Motor neuron (in vitro differentiated cells): ENCODE data around the gene GEMIN7. TPM values are rescaled to one million over a fixed set of nuclear protein-coding genes. Genes with fewer than 3 reads are reported as not detected.

ENCODE experiments used
- ATAC-seq, 8 experiments: fragments of 200-7000 bp; cut with Tn5 transposase; replicated peaks in 6 of 8; 2 replicates each; pipeline ENCODE4 v1.8.0; 2021; ENCODE audit warnings: mild to moderate bottlenecking in 8 of 8, moderate library complexity in 8 of 8
- H3K27ac ChIP-seq, 2 donors: fragments of 250-450 bp; sonication (Bioruptor Pico); 2 replicates each; pipeline ENCODE4 v1.9.0; 2021; ENCODE audit warnings: antibody characterized with exemption in 2 of 2, mild to moderate bottlenecking in 2 of 2, moderate library complexity in 1 of 2
- H3K4me1 ChIP-seq, 2 donors: fragments of 250-450 bp; sonication (Bioruptor Pico); replicated peaks in 1 of 2; 2 replicates each; pipeline ENCODE4 v1.6.1; 2021; ENCODE audit warnings: antibody characterized with exemption in 2 of 2, mild to moderate bottlenecking in 2 of 2, moderate library complexity in 1 of 2
- H3K4me3 ChIP-seq, 5 donors: fragments of 250-450 bp; sonication (Bioruptor Pico); 2 replicates each; pipeline ENCODE4 v1.9.0; 2021; ENCODE audit warnings: antibody characterized with exemption in 5 of 5, mild to moderate bottlenecking in 5 of 5, moderate library complexity in 4 of 5
- WGBS, 10 experiments: fragments of 450-650 bp; shearing (Covaris generic); methylation state at CpG; one replicate each; pipeline ENCODE4 v1.0.0; 2022; 5-methylcytosine and 5-hydroxymethylcytosine counted together
- in situ Hi-C, 9 experiments: fragments of 400-800 bp; cut with MboI; loops; one replicate each; pipeline ENCODE4 v1.15.0; 2021; ENCODE audit warnings: low sequenced_read_pairs in 9 of 9, low pct_unique_long_range_greater_than_20kb in 2 of 9; ENCODE audit not compliant: unreplicated experiment in 9 of 9
- total RNA-seq, 8 experiments: library from RNA; unstranded; fragments of 300-600 nt; gene quantifications; 2 replicates each; pipeline versions ENCODE4 v1.2.3 to v1.2.4, GENCODE V29; 2022

GEMIN7 gene
- total RNA-seq, 8 experiments from 2014 or later: 15.5 to 33.8 (median 20.5) TPM

DNA sequence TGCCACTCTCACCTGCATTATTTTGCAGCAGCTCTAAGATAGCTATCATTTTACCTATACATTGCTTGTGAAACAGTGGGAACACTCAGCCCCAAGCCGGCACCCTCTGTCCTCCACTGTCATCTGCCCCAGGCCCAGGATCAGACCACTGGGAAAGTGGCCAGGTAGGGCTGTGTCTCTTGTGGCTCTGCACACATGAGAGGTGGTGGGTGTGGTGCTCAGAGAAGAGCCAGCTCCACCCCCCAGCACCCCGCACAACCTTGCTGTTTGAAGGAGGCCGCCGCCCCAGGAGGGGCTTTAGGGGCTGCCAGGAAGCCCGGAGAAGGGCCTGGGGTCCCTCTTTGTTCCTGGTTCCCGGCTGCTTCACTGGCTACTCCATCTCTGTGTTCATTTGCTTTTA, 40.5 kb downstream of the GEMIN7 start:
- Histone ChIP-seq H3K27ac (no peak overlapping the region), H3K4me1 (peaks cover 0 to 8% of the 10 kb centered on the region in 2 donors), H3K4me3 (no peak overlapping the region)
- in situ Hi-C loops: no loop called here
- WGBS, 10 experiments: 70 to 95% (median 89%) methylated on average over 2 to 5 of the region's 6 CpGs; no CpG with 5 or more reads in 6 of the 10 experiments
- ATAC-seq: peak in 1 of 8 experiments; percentile 25

DNA sequence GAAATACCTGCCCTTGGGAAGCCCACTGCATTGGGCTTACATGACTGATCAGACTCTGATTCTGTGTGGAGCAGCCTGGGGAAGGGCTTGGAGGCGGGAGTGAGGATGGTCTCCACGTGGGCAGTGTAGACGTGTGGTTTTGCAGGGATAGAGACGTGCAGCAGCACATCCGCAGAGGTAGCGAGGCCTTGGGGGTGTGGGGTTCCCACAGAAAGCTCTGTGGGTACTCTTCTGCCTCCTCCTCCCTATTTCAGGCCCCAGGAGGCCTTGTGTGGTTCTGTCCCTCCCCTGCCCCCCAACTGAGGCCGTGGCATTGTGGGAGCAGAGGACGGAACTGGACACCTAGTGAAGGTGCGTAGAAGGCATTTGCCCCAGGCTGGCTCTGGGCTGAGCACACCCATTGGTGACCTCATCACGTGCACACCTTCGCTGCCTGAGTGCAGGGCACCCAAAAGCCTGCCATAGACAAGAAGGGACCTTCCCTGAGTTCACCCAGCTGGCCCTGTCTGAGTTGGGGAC, 42.8 kb downstream of the GEMIN7 start:
- 80 to 100% (median 86%) methylated on average over 1 to 2 of the region's 11 CpGs; no CpG with 5 or more reads in 6 of the 10 experiments for WGBS, 10 experiments
- Histone ChIP-seq H3K27ac (no peak overlapping the region), H3K4me1 (peaks cover 0 to 8% of the 10 kb centered on the region in 2 donors), H3K4me3 (no peak overlapping the region)
- in situ Hi-C loops: no loop called here
- no peak for ATAC-seq

DNA sequence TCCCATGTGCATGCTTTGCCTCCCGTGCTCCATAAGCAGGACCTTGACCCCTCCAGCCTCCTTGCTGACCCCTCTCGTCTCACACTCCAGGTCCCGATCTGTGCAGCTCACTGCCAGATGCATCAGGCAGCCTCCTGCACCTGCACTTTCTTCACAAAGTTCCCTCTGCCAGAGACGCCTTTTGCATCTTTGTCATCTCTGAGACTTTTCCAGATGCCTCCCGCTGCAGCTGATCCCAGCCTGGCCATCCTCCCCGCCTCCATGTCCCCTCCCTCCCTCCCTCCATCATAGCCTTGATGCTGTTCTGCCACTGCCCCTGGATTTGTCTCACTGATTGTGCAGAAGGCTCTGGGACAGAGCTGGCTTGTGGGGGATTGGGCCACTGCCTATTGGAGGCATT, 43.8 kb downstream of the GEMIN7 start:
- no peak overlapping the region for H3K27ac ChIP-seq
- ATAC-seq: no peak
- 72 to 75% methylated on average over 2 of the region's 6 CpGs; no CpG with 5 or more reads in 8 of the 10 experiments for WGBS, 10 experiments
- no peak overlapping the region for H3K4me3 ChIP-seq
- no peaks in the 10 kb centered on the region for H3K4me1 ChIP-seq
- in situ Hi-C loops: no loop called here

DNA sequence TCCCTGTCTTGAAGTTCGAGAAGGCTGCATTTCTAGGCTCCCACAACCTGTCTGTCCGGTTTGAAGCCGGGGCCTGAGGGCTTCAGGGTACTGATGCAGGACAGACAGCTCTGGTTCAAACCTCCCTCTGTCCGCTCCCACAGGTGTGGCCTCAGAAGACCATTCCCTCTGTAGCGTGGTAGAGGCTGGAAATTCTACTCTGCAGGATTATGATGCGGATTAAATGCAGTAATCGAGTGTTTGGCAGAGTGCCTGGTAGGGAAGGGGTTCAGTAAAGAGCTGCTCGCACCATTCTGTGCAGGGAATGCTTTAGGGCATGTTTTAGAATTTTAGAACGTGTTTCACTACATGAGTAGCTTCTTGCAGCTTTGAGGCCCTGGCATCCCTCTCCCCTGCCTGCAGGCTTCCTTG, 44.4 kb downstream of the GEMIN7 start:
- Histone ChIP-seq H3K27ac (no peak overlapping the region), H3K4me3 (no peak overlapping the region), H3K4me1 (no peaks in the 10 kb centered on the region)
- in situ Hi-C loops: no loop called here
- WGBS, 10 experiments: 0 to 100% (median 73%) methylated on average over 1 to 7 of the region's 9 CpGs
- peak in 1 of 8 experiments; percentile 74 for ATAC-seq

DNA sequence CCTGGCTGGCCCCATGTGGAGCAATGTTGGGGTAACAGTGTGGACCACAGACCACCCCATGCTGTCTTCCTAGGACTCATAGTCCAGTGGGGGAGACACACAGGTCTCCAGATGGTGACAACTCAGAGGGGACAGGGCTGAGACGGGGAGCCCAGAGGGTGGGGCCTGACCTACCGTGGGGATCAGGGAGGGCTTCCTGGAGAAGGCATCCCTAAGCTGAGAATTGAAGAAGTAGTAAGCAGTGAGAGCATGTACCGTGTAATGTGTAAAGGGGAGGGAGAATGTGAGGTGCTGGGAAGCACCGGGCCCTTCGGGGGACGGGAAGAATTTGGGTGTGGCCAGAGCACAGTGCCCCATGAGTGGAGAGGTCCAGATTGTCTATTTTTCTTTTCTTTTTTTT, 45.0 kb downstream of the GEMIN7 start:
- in situ Hi-C loops: no loop called here
- ATAC-seq: no peak
- no peaks in the 10 kb centered on the region for H3K4me1 ChIP-seq
- H3K27ac ChIP-seq: no peak overlapping the region
- H3K4me3 ChIP-seq: no peak overlapping the region
- 80 to 97% methylated on average over 1 to 4 of the region's 6 CpGs; no CpG with 5 or more reads in 8 of the 10 experiments for WGBS, 10 experiments

DNA sequence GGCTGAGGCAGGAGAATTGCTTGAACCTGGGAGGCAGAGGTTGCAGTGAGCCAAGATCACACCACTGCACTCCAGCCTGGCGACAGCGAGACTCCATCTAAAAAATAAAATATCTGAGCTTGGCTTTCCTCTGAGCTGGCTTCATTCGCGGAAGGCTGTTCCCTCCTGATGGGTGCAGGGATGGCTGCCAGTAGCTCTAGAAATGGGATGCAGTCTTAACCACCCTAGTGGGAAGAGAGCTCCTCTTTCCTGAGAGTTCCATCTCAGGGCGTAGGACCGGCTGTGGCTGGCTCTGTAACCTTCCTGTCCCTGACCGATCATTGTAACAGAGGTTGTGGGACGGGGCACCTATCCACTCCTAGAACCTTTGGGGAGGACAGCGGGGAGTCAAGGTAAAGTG, 46.3 kb downstream of the GEMIN7 start:
- no peak overlapping the region for H3K4me3 ChIP-seq
- 90 to 100% (median 100%) methylated on average over 1 to 6 of the region's 9 CpGs; no CpG with 5 or more reads in 4 of the 10 experiments for WGBS, 10 experiments
- in situ Hi-C loops: no loop called here
- H3K4me1 ChIP-seq: no peaks in the 10 kb centered on the region
- no peak for ATAC-seq
- no peak overlapping the region for H3K27ac ChIP-seq

DNA sequence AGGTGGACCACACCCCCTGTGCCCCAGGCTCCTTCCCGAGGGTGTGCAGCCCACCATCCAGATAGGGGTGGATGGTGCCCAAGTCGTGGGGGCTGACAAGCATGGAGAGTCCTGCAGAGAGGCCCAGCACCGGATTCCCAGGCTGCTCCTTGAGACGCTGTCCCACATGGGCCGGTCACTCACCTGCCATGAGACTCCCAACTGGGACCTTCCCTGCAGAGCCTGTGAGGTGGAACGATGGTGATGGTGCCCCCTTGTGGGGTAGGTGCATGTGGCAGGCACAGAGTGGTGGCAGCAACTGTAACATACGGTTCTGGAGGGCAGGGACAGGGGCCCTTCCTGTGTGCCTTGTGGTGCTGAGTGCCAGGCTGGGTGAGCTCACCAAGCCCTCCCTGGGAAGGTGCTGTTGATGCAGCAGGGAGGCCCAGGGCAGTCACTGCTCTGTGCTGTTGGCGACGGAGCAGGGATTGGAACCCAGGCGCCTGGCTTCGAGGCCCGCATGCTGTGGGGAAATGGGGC, 47.0 kb downstream of the GEMIN7 start:
- 44 to 100% (median 80%) methylated on average over 2 to 6 of the region's 12 CpGs; no CpG with 5 or more reads in 7 of the 10 experiments for WGBS, 10 experiments
- Histone ChIP-seq H3K4me1 (no peaks in the 10 kb centered on the region), H3K4me3 (no peak overlapping the region), H3K27ac (no peak overlapping the region)
- in situ Hi-C loops: no loop called here
- ATAC-seq: peak; percentile 61 to 92 (median 68)

DNA sequence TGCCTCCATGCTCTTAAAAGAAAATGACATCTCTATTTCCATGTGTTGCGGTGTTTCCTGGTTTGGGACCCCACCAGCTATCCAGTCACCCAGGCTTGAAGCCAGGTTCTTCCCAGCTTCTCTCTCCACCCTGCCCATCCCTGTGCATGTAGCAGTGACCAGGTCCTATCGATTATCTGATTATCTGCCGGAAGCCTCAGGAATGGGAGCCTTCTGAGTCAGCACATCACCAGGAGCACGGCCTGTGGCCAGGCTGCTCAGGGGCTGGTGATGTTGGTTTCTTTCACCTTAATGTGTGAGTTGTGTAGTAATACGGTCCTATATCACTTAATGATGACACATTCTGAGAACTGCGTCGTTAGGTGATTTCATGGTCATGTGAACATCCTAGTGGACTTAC, 47.6 kb downstream of the GEMIN7 start:
- Histone ChIP-seq H3K27ac (no peak overlapping the region), H3K4me1 (no peaks in the 10 kb centered on the region), H3K4me3 (no peak overlapping the region)
- in situ Hi-C loops: no loop called here
- peak in 2 of 8 experiments; percentile 23 to 32 for ATAC-seq
- 87 to 100% (median 95%) methylated on average over 2 to 7 of the region's 7 CpGs; no CpG with 5 or more reads in 3 of the 10 experiments for WGBS, 10 experiments

DNA sequence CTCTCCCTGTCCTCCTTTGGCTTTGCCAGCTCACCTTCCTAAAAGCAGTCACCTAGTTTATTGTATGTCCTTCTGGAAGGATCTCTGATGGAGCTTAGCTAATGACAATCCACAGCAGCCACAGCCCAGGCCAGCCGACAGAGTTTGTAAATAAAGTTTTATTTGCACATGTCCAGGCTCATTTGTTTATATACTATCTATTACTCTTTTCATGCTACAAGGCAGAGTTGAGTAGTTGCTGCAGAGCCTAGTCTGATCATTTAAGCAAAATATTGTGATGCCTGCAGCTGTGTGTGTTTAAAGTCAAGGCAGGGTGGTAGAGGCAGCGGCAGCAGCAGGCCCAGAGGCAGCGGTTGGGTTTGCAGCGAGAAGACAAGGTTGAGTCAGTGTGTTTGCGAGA, 49.1 kb downstream of the GEMIN7 start:
- in situ Hi-C loops: no loop called here

DNA sequence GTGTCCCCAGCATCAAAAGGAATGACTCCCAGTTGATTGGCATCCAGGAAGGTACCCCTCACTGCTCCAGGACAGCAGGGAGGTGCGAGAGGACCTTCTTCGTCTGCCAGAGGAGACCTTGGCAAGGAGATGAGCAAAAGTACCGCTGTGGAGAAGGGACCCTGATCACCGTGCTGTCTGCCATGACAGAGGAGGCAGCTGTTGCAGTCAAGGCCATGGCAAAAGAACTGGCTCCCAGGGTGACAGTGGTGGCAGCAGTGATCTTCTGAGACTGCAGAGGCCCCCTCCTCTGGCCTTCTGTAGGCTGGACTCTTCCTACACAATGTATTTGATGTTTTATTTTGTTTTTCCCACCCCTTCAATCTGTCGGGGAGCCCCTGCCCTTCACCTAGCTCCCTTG, 49.7 kb downstream of the GEMIN7 start:
- 76 to 100% (median 86%) methylated on average over 1 to 3 of the region's 5 CpGs; no CpG with 5 or more reads in 7 of the 10 experiments for WGBS, 10 experiments
- no peak overlapping the region for H3K4me3 ChIP-seq
- no peaks in the 10 kb centered on the region for H3K4me1 ChIP-seq
- H3K27ac ChIP-seq: no peak overlapping the region
- ATAC-seq: no peak
- in situ Hi-C loops: no loop called here

More for the DNA sequence above, 49.1 kb downstream of the GEMIN7 start:
- peak in 1 of 8 experiments; percentile 59 for ATAC-seq
- WGBS, 10 experiments: 50 to 100% (median 89%) methylated on average over 1 to 3 of the region's 5 CpGs; no CpG with 5 or more reads in 3 of the 10 experiments
- no peak overlapping the region for H3K4me3 ChIP-seq
- H3K27ac ChIP-seq: no peak overlapping the region
- no peaks in the 10 kb centered on the region for H3K4me1 ChIP-seq

DNA sequence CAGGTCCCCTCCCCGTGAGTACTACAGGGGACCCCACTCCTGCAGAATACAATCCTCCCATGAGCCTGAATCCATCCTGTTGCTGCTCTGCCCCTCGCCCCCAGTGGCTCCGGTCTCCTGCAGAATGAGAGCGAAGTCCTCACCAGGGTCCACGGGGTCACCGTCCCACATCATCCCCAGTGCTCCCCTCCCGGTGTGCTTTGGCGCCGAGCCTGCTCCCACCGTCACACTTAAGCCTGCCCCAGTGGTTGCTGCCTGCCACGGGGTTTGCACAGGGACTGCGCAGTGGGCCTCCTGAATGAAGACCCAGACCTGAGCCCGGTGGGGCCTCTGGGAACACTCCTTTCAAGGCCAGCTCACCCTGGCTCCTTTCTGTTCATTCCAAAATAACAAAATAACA, 51.2 kb downstream of the GEMIN7 start:
- Histone ChIP-seq H3K27ac (no peak overlapping the region), H3K4me3 (no peak overlapping the region), H3K4me1 (no peaks in the 10 kb centered on the region)
- WGBS, 10 experiments: 74 to 100% (median 96%) methylated on average over 1 to 7 of the region's 13 CpGs; no CpG with 5 or more reads in 5 of the 10 experiments
- no peak for ATAC-seq
- in situ Hi-C loops: no loop called here

DNA sequence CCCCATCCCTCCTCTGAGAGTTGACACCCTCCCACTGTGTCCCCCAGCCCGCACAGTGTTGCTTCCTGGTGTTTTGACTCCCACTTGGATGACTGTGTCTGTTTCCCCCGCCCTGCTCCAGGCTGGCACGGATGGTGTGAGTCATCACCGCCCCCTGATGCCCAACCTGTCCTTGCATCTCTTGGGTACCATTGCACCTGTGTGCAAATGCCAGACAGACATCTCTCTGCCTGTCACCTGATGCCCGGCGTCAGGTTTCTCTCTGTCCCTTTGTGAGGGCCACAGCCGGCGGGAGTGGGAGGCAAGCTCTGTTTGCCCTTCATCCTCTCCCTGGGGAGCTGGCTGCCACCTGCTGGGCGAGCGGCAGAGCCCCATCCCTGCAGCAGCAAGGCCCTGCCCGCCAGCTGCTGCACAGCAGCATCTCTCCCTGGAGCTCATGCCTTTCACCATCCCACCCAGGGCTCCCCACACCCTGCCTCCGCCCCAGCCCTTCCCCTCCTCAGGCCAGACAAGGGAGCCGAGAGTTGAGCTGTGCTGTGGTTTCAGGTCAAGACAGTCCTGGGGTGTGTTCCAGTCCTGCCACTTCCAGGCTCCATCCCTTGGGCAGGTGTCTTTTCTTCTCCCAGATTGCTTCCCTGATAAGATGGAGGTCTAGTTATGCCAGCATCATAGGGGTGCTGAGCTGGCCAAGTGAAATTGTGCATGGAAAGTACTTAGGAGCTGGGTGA, 52.0 kb downstream of the GEMIN7 start:
- WGBS, 10 experiments: 30% methylated on average over 2 of the region's 13 CpGs; no CpG with 5 or more reads in 9 of the 10 experiments
- ATAC-seq: peak; percentile 26 to 82 (median 48)
- in situ Hi-C loops: no loop called here

DNA sequence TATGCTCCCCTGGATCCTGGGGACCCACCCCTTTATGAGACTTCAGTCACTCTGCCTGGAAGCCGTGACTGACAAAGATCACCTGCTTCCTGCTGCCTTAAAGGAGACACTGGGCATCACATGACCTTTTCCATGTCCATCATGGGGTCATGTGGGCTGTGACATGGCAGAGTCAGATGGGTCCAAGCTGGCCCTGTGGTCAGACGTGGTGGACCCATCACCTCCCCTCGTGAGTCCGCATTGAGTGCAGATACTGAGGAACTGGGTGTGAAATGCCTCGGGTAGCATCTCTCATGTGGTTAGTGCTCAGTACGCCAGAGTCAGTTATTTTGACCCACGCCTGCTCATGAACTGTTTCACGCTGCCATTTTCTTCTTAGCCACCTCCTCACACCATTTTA, 54.6 kb downstream of the GEMIN7 start:
- Histone ChIP-seq H3K4me3 (no peak overlapping the region), H3K4me1 (peaks cover 7 to 17% of the 10 kb centered on the region in 2 donors), H3K27ac (no peak overlapping the region)
- in situ Hi-C loops: no loop called here
- peak in 3 of 8 experiments; percentile 6 to 26 (median 19) for ATAC-seq
- 81 to 100% (median 97%) methylated on average over 1 to 6 of the region's 8 CpGs; no CpG with 5 or more reads in 5 of the 10 experiments for WGBS, 10 experiments

More for the DNA sequence above, 52.0 kb downstream of the GEMIN7 start:
- H3K4me1 ChIP-seq: peaks cover 1 to 2% of the 10 kb centered on the region in 2 donors
- no peak overlapping the region for H3K4me3 ChIP-seq
- H3K27ac ChIP-seq: no peak overlapping the region
